CD4-positive, alpha-beta T cell treated with Interleukin-1 beta for 1 hour (primary cell): ENCODE results near the gene CACNA1D.
"Not testable (repeated sequence)": the region's sequence is repeated elsewhere in the genome, so short reads cannot be mapped to it uniquely, and the experiment has no call there.

Experiments
- DNase-seq, 2 donors: peaks; one replicate each; pipeline ENCODE4 v3.0.0-alpha.2; 2020 to 2022

Gene CACNA1D

GRCh38 chr3:53661480-53661879 lies 167.1 kb downstream of the CACNA1D start:
- no peak for DNase-seq

- not testable (repeated sequence) for DNase-seq
Observed at GRCh38 chr3:53664812-53665211, 170.4 kb downstream of the CACNA1D start.

GRCh38 chr3:53665608-53666425 lies 171.4 kb downstream of the CACNA1D start:
- DNase-seq, result no peak

GRCh38 chr3:53668872-53669271 lies 174.5 kb downstream of the CACNA1D start:
- DNase-seq, result no peak

GRCh38 chr3:53670721-53671120 lies 176.3 kb downstream of the CACNA1D start:
- DNase-seq, result no peak

GRCh38 chr3:53671192-53671960 lies 177.0 kb downstream of the CACNA1D start:
- no peak for DNase-seq

- DNase-seq, result no peak
Observed at GRCh38 chr3:53671961-53672299, 177.5 kb downstream of the CACNA1D start.

GRCh38 chr3:53672981-53673380 lies 178.6 kb downstream of the CACNA1D start:
- no peak for DNase-seq

GRCh38 chr3:53673722-53674350 lies 179.4 kb downstream of the CACNA1D start:
- no peak for DNase-seq

- DNase-seq, result no peak
Observed at GRCh38 chr3:53674582-53674981, 180.2 kb downstream of the CACNA1D start.

GRCh38 chr3:53675022-53675697 lies 180.7 kb downstream of the CACNA1D start:
- no peak for DNase-seq

GRCh38 chr3:53675942-53676341 lies 181.5 kb downstream of the CACNA1D start:
- no peak for DNase-seq

GRCh38 chr3:53677413-53677812 lies 183.0 kb downstream of the CACNA1D start:
- DNase-seq, result no peak

GRCh38 chr3:53680028-53680427 lies 185.6 kb downstream of the CACNA1D start:
- no peak for DNase-seq

- DNase-seq, result no peak
Observed at GRCh38 chr3:53682807-53683206, 188.4 kb downstream of the CACNA1D start.

- no peak for DNase-seq
Observed at GRCh38 chr3:53688066-53688465, 193.7 kb downstream of the CACNA1D start.

GRCh38 chr3:53688989-53689388 lies 194.6 kb downstream of the CACNA1D start:
- no peak for DNase-seq

- no peak for DNase-seq
Observed at GRCh38 chr3:53689681-53690080, 195.3 kb downstream of the CACNA1D start.

GRCh38 chr3:53690521-53690920 lies 196.1 kb downstream of the CACNA1D start:
- DNase-seq, result no peak

- DNase-seq, result no peak
Observed at GRCh38 chr3:53691349-53691748, 196.9 kb downstream of the CACNA1D start.

GRCh38 chr3:53691885-53692284 lies 197.5 kb downstream of the CACNA1D start:
- no peak for DNase-seq

- no peak for DNase-seq
Observed at GRCh38 chr3:53693451-53693850, 199.0 kb downstream of the CACNA1D start.

GRCh38 chr3:53694046-53694445 lies 199.6 kb downstream of the CACNA1D start:
- no peak for DNase-seq
